PFSK-1 (cell line): ENCODE results near the gene EXOSC5.

ENCODE experiments used
- FOXP2 ChIP-seq: optimal IDR thresholded peaks from 2 replicates; pipeline ENCODE3; 2011; ENCODE audit warnings: borderline replicate concordance, control low read depth, inconsistent platforms; ENCODE audit not compliant: insufficient read depth; ENCODE audit errors: extremely low read length, extremely low read depth
- POLR2AphosphoS5 ChIP-seq: IDR thresholded peaks from 2 replicates; pipeline ENCODE4 v1.6.1; 2012; ENCODE audit warnings: low read depth, mild to moderate bottlenecking, control low read depth, low read length, moderate library complexity
- REST ChIP-seq, 2 experiments: IDR thresholded peaks; 2 replicates each; pipeline versions ENCODE4 v1.6.1 to v1.8.0; 2011 to 2012; ENCODE audit warnings: low read depth in 2 of 2, low read length in 2 of 2, control low read depth in 1 of 2, inconsistent platforms in 1 of 2, mild to moderate bottlenecking in 1 of 2, moderate library complexity in 1 of 2; ENCODE audit not compliant: insufficient read depth in 1 of 2
- SIN3A ChIP-seq: IDR thresholded peaks from 2 replicates; pipeline ENCODE4 v1.6.1; 2012; ENCODE audit warnings: mild to moderate bottlenecking, low read length, moderate library complexity, borderline replicate concordance; ENCODE audit not compliant: insufficient read depth
- TAF1 ChIP-seq: IDR thresholded peaks from 2 replicates; pipeline ENCODE4 v1.6.1; 2012; ENCODE audit warnings: low read length, control low read depth, borderline replicate concordance; ENCODE audit not compliant: insufficient read depth

Gene EXOSC5

DNA sequence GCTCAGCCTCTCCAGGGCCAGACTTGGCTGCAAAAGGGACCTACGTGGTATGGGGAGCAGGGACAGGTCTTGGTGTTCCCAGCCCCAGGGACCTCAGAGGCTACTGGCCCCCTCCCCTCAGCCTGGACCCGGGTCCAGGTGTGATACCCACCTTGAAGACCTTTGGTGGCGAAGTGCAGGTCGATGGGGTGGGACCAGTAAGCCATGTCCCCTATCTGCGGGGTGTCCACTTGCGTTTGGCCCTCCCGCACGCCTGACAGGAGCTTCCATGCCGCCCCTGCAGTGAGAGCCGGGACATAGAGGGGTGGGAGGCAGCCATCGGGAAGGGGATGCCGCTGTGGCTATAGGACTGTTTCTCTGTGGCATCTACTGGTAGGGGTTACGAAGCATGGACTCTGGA is 39.4 kb downstream of the EXOSC5 start:
- TF ChIP-seq FOXP2 (no peak), SIN3A (no peak), TAF1 (no peak), POLR2AphosphoS5 (no peak), REST (IDR thresholded peaks at IDR 0.05; ENCODE audit: insufficient read depth in 1 of 2, low read depth in 2 of 2, low read length in 2 of 2) (no peak)

GRCh38 chr19:41356984-41357739 is 40.0 kb downstream of the EXOSC5 start:
- TF ChIP-seq REST (IDR thresholded peaks at IDR 0.05; ENCODE audit: insufficient read depth in 1 of 2, low read depth in 2 of 2, low read length in 2 of 2) (no peak), TAF1 (no peak), SIN3A (no peak), POLR2AphosphoS5 (no peak), FOXP2 (no peak)

- TF ChIP-seq SIN3A (no peak), TAF1 (no peak), REST (IDR thresholded peaks at IDR 0.05; ENCODE audit: insufficient read depth in 1 of 2, low read depth in 2 of 2, low read length in 2 of 2) (no peak)
These were observed 41.4 kb downstream of the EXOSC5 start for GRCh38 chr19:41355802-41356201.

DNA sequence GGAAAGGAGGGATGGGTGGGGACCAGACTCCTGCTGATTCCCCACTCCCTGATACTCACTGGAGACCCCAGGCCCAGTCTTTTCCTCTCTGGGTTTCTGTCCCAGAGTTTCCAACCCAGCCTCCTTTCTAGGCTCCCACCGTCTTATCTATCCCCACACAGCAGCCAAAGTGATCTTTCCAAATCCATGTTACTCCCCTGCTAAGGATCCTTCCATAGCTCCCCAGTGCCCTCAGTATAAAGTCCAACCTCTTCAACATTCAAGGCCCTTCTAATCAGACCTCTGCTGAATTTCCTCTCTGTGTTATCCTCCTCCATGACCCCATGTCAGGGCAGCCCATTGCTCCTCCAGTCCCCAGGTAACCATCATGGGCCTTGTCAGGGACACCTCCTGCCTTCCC is 42.1 kb downstream of the EXOSC5 start:
- TF ChIP-seq POLR2AphosphoS5 (no peak), REST (IDR thresholded peaks at IDR 0.05; ENCODE audit: insufficient read depth in 1 of 2, low read depth in 2 of 2, low read length in 2 of 2) (no peak), TAF1 (no peak), SIN3A (no peak), FOXP2 (no peak)
